ENCODE data around the gene MYO5C. TPM values are rescaled to one million over a fixed set of nuclear protein-coding genes. Genes with fewer than 3 reads are reported as not detected.

The MYO5C gene
- total and polyA plus RNA-seq, 10 of the 15 experiments (the other 5 are each of a cell fraction or from before 2014, with no cell fraction given): 0.29 to 1.3 (median 0.75) TPM

DNA sequence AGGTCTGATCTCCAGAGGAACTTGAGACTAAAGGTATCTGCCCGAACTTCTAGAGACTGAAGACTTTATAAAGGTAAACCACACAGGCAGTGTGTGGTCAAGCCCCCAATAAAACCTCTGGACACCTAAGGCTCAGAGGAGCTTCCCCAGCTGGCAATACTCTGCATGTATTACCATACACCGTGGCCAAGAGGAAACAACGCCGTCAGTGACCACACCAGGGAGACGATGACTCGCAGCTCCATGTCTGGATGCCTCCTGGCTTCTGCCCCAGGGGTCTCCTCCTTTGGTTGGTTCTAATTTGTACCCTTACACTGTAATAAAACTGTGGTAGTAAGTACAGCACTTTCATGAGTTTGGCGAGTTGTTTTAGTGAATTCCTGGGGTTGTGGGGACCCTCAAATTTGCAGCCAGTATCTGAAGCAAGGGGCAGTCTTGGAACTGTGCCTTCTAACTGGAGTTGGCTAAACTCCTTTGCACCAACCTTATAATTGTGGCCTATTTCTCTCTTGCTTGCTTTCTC lies 150.9 kb downstream of the MYO5C start (continued):
- TF ChIP-seq, protein P1, sequence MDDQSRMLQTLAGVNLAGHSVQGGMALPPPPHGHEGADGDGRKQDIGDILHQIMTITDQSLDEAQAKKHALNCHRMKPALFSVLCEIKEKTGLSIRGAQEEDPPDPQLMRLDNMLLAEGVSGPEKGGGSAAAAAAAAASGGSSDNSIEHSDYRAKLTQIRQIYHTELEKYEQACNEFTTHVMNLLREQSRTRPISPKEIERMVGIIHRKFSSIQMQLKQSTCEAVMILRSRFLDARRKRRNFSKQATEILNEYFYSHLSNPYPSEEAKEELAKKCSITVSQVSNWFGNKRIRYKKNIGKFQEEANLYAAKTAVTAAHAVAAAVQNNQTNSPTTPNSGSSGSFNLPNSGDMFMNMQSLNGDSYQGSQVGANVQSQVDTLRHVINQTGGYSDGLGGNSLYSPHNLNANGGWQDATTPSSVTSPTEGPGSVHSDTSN (IDR thresholded peaks at IDR 0.05; ENCODE audit: insufficient replicate concordance, low read depth, low read length): no peak
- TF ChIP-seq JUND (IDR thresholded peaks at IDR 0.05; ENCODE audit: low read depth, low read length) (no peak), ASH2L (IDR thresholded peaks at IDR 0.05; ENCODE audit: borderline replicate concordance, low read depth) (no peak), SP1 (IDR thresholded peaks at IDR 0.05; ENCODE audit: low read depth, low read length) (no peak), KDM1A (IDR thresholded peaks at IDR 0.05; ENCODE audit: borderline replicate concordance) (no peak), TCF3 (IDR thresholded peaks at IDR 0.05; ENCODE audit: borderline replicate concordance, insufficient read depth, low read depth, low read length) (no peak), NFIC (IDR thresholded peaks at IDR 0.05; ENCODE audit: low read depth, low read length) (no peak), TAF1 (IDR thresholded peaks at IDR 0.05; ENCODE audit: borderline replicate concordance, low read depth, low read length) (no peak)
- TF ChIP-seq, protein P2, sequence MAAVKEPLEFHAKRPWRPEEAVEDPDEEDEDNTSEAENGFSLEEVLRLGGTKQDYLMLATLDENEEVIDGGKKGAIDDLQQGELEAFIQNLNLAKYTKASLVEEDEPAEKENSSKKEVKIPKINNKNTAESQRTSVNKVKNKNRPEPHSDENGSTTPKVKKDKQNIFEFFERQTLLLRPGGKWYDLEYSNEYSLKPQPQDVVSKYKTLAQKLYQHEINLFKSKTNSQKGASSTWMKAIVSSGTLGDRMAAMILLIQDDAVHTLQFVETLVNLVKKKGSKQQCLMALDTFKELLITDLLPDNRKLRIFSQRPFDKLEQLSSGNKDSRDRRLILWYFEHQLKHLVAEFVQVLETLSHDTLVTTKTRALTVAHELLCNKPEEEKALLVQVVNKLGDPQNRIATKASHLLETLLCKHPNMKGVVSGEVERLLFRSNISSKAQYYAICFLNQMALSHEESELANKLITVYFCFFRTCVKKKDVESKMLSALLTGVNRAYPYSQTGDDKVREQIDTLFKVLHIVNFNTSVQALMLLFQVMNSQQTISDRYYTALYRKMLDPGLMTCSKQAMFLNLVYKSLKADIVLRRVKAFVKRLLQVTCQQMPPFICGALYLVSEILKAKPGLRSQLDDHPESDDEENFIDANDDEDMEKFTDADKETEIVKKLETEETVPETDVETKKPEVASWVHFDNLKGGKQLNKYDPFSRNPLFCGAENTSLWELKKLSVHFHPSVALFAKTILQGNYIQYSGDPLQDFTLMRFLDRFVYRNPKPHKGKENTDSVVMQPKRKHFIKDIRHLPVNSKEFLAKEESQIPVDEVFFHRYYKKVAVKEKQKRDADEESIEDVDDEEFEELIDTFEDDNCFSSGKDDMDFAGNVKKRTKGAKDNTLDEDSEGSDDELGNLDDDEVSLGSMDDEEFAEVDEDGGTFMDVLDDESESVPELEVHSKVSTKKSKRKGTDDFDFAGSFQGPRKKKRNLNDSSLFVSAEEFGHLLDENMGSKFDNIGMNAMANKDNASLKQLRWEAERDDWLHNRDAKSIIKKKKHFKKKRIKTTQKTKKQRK (IDR thresholded peaks at IDR 0.05; ENCODE audit: low read depth, low read length): no peak
- TF ChIP-seq, protein P3, sequence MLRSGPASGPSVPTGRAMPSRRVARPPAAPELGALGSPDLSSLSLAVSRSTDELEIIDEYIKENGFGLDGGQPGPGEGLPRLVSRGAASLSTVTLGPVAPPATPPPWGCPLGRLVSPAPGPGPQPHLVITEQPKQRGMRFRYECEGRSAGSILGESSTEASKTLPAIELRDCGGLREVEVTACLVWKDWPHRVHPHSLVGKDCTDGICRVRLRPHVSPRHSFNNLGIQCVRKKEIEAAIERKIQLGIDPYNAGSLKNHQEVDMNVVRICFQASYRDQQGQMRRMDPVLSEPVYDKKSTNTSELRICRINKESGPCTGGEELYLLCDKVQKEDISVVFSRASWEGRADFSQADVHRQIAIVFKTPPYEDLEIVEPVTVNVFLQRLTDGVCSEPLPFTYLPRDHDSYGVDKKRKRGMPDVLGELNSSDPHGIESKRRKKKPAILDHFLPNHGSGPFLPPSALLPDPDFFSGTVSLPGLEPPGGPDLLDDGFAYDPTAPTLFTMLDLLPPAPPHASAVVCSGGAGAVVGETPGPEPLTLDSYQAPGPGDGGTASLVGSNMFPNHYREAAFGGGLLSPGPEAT (IDR thresholded peaks at IDR 0.05; ENCODE audit: low read depth): no peak

Data from GM12878 (cell line).